ENCODE data around the gene ENTR1.

ENTR1 gene

GRCh38 chr9:136374183-136374575, 36.2 kb downstream of the ENTR1 start:
- no peak for DNase-seq

GRCh38 chr9:136373300-136374182, 36.9 kb downstream of the ENTR1 start, which contains the start of gene CARD9:
TSS of gene CARD9 (minus strand) at chr9:136373669. CDS start at chr9:136372078, 1,591 bp downstream.
- peak; percentile 83 for DNase-seq

DNA sequence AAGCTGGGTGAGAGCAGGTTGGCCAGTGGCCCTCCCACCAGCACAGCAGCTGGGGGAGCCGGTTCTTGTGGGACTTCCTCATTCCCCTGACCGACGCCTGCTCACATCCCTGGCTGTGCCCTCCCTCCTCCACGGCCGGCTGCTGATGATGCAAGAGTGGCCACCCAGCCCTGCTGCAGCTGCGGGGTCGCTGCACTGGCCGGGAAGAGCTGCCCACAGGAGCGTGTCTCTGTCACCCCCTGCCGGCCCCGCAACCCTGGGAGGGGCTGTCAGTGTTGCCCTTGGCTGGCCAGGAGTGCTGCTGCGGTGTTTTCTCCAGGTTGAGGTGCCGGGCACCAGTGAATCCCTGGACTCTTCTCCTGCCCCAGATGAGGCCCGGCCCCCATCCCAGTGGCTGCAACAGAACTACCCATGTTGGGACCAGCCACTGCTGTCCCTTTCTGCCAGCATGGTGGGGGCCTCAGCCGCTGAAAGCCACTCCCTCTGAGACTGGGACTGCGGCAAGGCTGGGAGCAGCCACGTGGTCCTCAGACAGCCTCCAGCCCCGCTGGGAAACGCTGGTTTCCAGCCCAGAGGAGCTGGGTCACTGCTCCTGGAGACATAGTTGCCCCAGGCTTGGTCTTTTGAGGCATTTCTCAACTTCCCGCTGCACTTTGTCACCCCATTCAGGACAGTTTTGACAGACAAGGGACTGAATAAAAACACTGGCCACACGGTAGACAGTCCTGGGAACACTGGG, 37.7 kb downstream of the ENTR1 start:
- peak; percentile 80 for DNase-seq

GRCh38 chr9:136372006-136372405, 38.4 kb downstream of the ENTR1 start:
- no peak for DNase-seq

DNA sequence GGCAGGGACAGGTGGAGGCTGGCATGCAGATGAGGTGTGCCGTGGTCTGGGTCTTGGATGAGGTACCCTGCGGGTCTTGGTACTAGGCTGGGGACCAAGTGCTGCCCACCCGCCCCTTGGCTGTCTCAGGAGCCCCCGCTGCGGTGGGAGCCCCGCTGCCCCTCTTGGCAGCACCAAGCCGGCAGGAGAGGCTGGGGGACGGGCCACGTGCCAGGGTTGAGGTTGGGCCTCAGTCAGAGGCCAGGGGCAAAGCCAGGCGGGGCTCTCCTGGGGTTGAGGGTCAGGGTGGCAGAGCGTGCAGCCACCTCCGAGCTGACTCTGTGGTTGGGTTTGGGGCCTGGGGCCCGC, 38.9 kb downstream of the ENTR1 start:
- no peak for DNase-seq

DNA sequence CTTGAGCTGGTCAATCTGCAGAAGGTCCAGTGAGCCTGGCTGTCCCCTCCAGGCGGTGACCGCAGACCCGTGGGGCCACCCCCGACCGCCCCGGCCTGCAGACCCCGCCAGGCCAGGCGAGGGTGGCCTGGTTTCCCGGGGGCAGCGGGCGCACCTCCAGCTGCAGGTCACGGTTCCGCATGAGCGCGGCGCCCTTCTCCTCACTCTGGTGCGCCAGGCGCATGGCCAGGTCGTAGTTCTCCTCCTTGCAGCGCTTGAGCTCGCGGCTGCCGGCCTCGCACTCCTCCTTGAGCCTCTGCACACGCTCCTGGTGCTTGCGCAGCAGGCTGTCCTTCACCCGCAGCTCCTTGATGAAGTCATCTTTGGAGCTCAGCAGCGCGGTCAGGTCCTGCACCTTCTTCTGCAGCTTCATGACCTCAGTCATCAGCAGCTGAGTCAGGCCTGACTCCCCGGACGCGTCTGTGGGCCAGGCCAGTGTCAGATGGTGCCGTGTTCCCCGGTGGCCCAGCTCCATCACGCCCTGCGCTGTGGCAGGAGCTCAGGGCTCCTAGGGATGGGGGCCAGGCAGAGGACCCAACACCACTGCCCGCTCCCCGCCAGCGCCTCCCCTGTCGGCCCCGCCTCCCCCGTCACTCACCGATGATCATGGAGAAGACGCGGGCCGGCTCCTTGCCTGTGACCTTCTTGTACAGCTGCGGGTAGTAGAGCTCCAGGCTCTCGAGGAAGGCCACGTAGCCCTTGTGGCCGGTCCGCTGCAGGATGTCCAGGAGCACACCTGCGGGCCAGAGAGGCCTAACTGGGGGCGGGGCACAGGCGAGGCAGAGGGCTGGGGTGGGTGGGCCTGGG, 39.5 kb downstream of the ENTR1 start:
- DNase-seq: no peak

DNA sequence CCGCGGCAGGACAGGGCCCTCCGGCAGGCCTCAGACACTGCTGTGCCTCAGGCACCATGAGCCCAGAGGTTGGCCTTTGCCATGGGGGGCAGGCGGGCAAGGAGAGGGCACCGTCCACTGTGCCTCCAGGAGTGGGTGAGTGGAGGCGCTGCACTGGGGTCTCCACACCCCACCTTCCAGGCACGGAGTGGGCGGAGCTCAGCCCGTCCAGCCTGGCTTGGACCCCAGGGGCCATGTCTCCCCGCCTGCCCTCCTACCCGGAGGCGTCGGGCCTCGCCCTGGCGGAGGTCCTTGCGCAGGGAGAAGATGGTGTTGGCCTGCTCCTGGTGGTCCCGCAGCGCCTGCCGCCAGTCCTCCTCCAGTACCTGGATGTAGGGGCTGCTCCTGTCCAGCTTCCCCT, 40.4 kb downstream of the ENTR1 start:
- no peak for DNase-seq

GRCh38 chr9:136368190-136368589, 42.2 kb downstream of the ENTR1 start:
- DNase-seq: no peak

DNA sequence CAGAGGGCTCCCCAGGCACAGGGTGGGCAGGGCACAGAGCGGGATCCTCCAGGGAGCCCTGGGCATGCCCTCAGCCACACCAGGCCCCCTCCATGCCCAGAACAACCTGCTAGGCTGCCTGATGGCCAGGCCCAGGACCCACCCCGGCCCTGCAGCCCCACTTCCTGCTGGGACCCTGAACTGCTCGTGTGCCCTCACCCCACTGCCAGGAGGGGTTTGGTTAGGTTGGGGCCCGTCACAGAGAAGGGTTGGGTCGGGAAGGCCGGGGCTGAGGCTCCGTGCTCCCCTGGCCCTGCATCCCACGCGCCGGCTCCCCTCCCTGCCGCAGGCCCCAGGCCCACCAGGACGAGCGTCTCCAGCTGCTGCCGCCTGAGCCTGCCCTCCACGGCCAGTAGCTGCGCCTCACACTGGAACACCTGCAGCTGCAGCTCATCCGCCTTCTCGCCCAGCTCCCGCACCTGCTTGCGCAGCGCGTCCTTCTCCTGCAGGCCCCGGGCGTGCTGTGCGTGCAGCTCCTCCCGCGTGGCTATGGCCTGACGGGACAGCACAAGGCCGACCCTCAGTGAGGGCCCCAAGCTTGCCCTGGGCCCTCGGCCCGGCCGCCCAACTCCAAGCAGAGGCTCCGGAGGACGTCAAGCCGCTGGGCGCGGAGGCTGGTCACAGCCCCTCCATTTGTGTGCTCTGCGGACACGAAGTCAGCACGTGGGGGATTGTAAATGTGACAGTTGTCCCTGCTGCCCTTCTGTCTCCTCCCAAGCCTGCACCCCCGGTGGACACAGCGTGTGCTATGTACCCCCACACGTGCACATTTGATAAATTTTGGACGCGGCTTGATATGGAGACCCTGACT, 42.9 kb downstream of the ENTR1 start:
- DNase-seq: no peak

DNA sequence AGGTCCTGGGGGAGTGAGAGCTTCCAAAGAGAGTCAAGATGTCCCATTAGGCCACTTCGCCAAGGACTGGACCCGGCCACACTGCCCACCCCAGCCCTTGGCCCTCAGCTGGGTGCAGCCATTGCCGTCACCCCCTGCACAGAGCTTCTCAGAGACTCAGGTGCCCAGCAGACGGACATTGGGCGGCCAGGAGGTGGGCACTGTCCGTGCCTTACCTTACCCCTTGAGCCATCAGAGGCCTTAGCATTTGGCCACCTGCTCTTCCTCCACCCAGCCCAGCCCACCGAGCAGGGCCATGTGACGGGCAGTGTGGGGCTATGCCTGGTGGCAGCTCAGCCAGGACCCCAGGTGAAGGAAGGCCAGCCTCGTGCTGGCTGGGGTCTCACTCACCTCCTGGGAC, 43.6 kb downstream of the ENTR1 start:
- DNase-seq: no peak

DNA sequence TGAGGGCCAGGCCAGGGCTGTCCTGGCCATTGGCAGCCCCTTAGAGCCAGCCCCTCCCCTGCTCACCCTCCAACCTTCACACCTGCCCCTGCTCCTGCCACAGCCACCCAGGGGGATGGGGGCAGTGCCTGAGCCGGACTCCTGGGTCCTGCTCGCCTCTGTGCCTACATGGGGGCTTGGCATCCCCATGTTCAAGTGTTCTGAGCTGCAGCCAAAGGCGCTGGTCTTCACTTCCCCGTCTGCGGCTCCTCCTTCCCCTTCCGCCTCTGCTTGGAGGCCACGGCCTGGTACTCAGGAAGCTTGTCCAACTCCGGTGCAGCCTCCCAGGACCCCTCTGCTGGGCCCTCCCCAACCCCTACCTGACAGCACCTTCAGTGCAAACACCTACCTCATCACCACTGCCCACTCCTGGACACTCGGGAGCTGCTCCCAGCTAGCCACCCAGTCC, 44.6 kb downstream of the ENTR1 start:
- no peak for DNase-seq

DNA sequence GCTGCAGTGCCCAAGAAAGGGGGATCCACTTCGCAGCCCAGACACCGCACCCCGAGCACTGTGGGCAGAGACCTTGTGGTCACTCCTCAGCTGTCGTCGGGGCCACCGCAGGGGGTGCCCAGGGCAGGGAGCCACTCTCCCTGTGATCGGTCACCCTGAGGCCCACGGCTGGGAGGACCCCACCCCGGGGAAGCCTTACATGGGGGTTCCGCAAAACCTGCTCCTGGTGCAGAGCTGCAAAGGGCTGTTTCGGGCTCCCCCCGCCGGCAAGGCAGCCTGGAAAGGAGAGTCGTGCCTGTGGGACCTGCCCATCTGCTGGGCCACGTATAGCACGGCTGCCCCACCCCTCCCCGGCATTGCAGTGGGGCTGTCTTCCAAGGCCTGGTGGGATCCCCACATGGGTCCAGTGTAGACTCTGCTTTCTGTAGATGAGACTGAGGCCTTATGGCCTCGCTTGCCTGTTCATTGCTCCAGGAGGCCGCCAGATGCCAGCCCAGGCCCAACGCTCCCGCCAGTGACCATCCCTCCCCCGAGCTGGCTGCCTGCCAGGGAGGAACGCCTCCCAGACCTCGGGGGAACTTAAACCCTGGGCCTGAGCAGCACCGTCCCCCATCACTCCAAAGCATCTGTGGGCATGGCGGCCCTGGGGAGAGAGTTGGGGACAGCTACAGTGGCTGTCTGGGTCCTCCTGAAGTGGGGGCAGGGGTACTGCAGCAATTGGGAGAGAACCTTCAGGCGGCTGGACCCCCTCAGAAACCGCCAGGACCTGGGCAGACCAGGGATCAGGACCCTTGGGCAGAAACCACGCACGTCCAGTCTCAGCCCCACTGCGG, 45.3 kb downstream of the ENTR1 start:
- DNase-seq: peak; percentile 66

GRCh38 chr9:136363949-136364748, 46.3 kb downstream of the ENTR1 start:
- peak; percentile 22 for DNase-seq

GRCh38 chr9:136363106-136363948, 47.1 kb downstream of the ENTR1 start, which contains the start of gene DNLZ:
TSS of gene DNLZ (minus strand) at chr9:136363744. CDS start at chr9:136363714, 30 bp downstream.
- peak; percentile 94 for DNase-seq

DNA sequence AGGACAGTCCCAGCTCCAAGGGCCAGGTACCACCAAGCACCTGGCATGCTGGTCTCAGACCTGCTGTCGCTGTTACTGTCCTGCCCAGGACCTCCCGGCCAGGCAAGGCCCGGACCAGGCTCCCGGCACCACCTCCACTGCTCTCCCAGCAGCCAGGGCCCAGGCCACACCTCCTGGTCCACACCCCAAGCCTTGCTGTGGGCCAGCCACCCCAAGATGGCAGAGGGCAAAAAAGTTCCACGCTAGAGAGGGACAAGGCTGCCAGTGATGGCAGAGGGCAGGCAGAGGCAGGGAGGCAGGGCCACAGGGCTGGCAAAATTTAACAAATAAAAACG, 48.0 kb downstream of the ENTR1 start:
- DNase-seq: no peak

GRCh38 chr9:136361754-136362449, 48.5 kb downstream of the ENTR1 start:
- peak; percentile 19 for DNase-seq

DNA sequence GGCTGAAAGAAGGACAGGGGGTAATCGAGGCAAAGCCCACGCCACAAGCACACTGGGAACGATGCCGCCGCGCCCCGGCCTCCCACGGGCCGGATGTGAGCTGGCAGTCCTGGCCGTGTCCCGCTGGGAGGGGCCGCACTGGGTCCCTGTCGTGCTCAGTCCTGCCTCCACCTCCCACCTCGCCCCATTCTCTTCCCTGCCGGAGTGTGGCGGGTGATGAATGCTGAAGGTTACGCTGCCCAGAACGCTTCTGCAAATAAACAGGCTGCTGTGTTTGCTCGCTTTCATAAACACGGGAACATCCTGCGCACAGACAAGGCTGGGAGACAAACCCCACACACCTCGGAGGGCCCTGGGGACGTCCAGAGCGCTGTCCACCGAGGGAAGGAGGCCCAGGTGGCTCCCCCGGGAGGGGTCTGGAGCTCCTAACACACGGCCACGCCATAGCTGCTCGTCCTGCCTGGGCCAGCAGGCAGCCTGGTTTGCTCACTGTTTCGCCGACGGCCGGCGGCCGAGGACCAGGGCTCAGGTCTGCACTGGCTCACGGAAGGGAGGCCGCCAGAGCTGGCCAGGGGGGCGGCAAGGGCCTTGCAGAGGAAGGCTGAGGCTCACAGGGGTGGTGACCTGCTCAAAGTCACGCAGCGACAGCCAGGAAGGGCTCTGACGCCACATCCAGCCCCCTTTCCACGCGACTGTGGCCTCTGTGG, 49.2 kb downstream of the ENTR1 start:
- peak; percentile 40 for DNase-seq
